ENCODE measurements around the gene ANO3.

DNA sequence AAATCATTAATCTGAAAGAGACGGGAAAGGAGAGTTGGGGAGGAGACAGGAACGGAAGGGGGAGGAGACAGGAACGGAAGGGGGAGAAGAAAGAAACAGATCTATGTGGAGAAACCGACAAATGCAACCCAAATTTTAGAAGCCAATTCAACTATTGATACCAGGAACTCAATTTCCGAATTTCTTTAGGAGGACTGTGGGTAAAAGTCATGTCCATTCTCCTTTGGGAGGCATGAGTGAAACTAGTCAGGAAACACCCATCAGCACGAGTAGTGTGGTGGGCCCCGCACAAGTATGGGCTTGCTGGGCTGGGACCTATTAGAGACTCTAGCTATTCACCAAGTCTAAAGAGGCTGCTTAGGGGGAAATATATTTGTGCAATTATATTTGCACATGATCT, 18.1 kb downstream of the ANO3 start:
- no peak for TF ChIP-seq POLR2A (IDR thresholded peaks at IDR 0.05; ENCODE audit: extremely low read depth, insufficient read length)
- TF ChIP-seq, protein P1, sequence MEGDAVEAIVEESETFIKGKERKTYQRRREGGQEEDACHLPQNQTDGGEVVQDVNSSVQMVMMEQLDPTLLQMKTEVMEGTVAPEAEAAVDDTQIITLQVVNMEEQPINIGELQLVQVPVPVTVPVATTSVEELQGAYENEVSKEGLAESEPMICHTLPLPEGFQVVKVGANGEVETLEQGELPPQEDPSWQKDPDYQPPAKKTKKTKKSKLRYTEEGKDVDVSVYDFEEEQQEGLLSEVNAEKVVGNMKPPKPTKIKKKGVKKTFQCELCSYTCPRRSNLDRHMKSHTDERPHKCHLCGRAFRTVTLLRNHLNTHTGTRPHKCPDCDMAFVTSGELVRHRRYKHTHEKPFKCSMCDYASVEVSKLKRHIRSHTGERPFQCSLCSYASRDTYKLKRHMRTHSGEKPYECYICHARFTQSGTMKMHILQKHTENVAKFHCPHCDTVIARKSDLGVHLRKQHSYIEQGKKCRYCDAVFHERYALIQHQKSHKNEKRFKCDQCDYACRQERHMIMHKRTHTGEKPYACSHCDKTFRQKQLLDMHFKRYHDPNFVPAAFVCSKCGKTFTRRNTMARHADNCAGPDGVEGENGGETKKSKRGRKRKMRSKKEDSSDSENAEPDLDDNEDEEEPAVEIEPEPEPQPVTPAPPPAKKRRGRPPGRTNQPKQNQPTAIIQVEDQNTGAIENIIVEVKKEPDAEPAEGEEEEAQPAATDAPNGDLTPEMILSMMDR (IDR thresholded peaks at IDR 0.05; ENCODE audit: low read depth, low read length), result no peak
- TF ChIP-seq, protein P2, sequence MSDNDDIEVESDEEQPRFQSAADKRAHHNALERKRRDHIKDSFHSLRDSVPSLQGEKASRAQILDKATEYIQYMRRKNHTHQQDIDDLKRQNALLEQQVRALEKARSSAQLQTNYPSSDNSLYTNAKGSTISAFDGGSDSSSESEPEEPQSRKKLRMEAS (IDR thresholded peaks at IDR 0.05; ENCODE audit: low read depth, low read length), result no peak

Measured in NB4 (cell line).